GM21528 (cell line): ENCODE measurements around the gene DNAH1.
"Not testable (repeated sequence)": the region's sequence is repeated elsewhere in the genome, so short reads cannot be mapped to it uniquely, and the experiment has no call there.

Source experiments
- ATAC-seq: cut with Tn5 transposase; IDR thresholded peaks from one replicate; pipeline ENCODE4 v1.9.1; 2021; ENCODE audit warnings: mild to moderate bottlenecking, moderate library complexity; ENCODE audit not compliant: unreplicated experiment, low FRiP score

The DNAH1 gene

DNA sequence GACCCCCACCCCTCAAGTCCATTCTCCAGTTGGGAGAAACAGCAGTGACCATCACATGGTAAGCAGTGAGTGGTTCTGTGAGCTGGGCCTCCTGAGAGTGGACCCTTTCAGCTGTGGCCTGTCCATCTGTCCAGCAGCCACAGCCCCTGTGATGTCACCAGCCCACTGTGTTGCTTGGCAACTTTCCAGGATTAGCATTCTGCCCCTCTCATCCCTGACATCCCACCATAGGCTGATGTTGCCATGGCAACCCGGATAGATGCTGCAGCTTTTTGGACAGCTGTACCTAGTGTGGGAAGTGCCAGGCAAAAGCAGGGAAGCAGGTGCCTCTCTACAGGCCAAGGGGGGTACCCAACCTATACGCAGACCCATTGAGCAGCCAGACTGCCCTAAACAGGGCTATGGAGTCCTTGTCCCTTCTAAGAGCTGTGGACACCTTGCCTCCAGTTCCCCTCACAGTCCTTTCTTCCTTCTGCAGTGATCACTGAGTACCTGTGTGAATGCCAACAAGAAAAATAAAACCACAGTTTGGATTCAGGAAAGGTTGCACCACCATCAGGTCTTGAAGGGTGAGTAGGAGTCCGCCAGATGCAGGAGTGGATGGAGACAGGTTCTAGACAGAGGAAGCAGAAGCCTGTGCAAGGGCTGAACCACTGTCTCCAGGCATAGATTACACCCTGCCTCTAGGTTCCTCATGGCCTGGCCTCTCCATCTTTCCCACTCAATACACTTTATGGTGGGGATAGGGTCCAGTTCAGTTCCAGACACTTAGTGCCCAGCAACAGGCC, at the start of gene DNAH1:
TSS of gene DNAH1 (plus strand) at position 343 of the 788 bp plus-strand sequence. CDS start 6,124 bp downstream, outside the sequence.
- no peak for ATAC-seq

DNA sequence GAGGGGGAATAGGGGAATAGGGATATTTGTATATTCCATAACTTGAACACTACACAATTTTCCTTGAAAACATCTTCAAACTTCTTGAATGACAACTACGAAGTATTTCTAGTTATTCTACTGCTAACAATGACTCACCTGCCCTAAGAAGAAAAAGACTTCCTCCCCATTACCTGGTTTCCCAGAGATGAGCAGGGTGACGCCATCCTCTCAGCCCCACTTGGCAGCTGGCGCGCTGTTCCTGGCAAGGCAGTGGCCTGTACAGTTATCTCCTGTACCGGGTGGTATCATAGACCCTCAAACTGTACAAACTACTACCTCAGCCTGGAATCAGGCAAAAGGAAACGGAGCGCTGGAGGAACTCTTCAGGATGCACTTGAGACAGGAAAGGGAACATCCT, 48.1 kb upstream of the DNAH1 start:
- ATAC-seq, result no peak

DNA sequence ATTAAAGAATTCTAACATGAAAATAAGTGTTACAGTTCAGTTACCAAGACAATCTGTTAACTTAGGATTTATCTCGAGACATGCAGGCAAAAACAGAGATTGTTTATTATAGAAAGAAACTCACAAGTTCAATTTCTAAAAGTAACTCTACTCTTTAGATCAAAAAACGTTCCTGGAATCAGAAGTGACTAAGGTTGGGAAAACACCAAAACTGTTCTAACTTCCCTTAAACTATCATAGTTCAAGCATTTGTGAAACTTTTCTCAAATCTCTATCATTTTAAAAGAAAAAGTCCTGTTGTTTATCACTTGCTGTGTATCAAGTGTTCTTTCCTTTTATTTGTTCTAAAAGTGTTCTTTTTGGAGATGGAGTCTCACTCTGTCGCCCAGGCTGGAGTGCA, 46.3 kb upstream of the DNAH1 start:
- ATAC-seq, result no peak

DNA sequence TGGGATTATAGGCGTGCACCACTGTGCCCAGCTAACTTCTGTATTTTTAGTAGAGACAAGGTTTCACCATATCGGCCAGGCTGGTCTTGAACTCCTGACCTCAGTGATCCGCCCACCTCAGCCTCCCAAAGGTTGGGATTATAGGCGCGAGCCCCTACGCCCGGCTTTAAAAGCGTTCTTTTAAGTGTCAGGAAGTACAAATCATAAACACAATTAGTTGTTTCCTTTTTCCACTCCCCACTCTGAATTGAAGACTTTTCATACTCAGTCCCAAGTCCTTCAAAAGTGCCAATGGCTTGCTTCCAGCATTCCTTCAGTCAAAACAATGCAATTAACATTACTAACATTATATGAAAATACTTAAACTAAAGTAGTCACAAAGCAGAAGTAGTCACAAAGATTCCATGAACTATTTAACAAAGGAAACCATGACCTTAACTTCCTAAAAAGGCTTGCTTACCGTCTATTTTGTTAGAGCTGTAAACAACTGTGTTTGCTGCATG, 45.8 kb upstream of the DNAH1 start:
- no peak for ATAC-seq

DNA sequence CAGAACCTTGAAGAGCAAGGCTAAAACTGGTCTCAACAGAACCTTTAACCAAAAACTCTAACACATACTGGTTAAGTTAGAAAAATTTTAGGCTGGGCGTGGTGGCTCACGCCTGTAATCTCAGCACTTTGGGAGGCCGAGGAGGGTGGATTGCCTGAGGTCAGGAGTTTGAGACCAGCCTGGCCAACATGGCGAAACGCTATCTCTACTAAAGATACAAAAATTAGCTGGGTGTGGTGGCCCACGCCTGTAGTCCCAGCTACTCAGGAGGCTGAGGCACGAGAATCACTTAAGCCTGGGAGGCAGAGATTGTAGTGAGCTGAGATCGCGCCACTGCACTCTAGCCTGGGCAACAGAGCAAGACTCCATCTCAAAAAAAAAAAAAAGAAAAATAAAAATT, 43.9 kb upstream of the DNAH1 start:
- not testable (repeated sequence) for ATAC-seq

DNA sequence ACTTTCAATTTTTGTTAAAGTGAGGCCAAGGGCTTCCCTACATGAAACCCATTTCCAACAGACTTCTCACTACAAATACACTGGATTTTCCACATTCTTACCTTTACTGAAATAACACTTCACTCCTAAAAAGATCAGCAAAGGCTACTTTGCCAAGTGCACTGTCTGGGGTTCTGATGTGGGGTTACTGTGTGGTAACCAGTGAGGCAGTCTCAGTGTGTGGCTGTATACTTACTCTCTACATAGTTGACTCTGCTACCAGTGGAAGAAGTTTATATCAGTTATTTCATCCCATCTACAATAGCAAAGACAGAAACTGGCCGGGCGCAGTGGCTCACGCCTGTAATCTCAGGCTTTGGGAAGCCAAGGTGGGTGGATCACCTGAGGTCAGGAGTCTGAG, 43.3 kb upstream of the DNAH1 start:
- ATAC-seq, result no peak

DNA sequence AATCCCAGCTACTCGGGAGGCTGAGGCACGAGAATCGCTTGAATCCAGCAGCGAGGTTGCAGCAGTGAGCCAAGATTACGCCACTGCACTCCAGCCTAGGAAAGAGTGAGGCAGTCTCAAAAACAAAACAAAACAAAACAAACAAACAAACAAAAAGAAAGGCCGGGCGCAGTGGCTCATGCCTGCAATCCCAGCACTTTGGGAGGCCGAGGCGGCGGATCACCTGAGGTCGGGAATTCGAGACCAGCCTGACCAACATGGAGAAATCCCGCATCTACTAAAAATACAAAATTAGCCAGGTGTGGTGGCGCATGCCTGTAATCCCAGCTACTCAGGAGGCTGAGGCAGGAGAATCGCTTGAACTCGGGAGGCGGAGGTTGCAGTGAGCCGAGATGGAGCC, 41.3 kb upstream of the DNAH1 start:
- ATAC-seq, result not testable (repeated sequence)

DNA sequence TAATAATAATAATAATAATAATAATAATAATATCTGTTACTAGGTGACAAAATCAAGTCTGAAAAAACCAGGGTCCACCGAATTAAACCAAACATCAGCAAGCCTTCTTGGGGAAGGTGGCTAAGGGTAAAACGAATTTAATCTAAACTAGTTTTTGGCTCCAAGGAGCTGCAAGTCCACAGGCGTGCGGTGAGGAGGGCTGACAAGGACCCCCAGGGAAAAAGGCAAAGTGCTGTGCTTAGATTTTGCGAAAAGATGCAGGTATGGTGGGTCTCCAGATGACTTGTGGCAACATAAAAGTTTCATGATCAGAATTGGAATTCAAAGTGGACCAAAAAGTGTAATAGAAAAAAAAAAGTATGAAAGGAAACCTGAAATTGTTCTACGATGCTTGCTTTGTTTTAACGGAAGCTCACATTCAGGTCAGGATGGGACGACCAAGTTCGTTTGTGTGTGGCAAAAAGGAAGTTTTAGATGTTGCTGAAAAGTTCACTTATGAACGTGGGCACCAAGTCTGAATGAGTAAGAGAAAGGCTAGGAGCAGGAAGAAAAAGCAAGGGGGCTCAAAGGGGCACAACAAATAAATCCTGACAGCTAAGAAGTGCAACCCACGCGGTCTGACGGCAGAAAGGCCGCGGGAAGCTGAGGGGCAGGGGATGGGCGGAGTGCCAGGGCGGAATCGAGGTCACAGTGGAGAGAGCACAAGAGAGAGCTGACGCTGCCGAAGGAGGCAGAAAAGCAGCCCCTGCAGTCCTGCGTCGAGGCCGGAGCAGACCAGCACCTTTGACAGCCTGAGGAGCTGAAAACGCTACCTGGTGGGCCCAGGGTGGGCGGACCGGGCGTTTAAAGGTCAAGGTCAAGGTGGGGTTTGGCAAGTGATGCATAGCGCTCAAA, 38.8 kb upstream of the DNAH1 start:
- peak; percentile 36 for ATAC-seq

DNA sequence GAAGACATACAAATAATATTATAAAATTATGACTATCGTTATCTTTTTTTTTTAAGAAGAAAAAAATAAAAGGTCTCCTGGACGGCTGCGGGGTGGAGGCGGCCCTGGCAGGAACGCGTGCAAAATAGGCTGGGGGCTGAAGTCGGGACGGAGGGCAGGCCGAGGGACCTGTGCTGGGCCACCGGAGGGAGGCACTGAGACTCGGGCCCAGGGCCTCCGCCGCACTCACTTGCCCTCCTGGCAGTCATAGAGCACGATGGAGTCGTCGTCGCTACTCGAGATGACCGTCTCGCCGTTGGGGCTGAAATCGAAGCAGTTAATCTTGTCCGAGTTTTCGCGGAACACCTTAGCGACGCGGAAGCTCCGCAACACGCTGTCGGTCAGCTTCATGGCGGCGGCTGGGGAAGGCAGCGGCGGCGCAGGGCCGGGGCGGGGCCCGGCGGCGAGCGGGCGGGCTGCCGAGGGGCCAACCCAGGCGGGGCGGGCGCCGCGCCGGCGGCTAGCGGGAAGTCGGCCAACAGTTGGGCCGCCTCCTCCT, 38.1 kb upstream of the DNAH1 start:
- peak; percentile 71 for ATAC-seq

DNA sequence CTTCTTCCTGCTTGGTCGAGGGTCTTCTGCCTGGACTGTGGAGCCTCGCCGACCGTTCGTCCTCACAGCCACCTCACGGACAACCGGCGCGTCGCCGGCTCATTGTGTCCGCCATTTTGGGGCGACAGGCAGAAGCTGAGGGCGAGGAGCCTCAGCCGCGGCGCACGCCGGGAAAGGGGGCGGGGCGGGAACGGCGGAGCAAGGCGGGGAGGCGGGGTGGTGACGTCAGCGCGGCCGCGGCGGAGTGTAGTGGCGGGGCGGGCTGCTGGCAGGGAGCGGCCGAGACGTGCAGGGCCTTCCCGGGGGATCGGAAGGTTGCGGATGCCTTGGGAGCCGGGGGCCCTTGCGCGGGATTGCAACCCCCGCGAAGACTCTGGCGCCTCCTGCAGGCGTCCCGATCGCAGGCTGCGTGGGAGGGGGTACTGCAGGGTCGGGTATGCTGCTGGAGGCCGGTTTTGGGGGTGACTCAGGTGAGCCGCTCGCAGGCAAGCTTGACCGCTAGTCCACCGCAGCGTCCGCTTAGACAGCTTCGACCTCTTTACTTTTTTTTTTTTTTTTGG, 37.5 kb upstream of the DNAH1 start, which contains the start of gene WDR82:
TSS of gene WDR82 (minus strand) at position 140 of the 560 bp plus-strand sequence. CDS start 288 bp downstream, outside the sequence.
- ATAC-seq, result peak; percentile 79

DNA sequence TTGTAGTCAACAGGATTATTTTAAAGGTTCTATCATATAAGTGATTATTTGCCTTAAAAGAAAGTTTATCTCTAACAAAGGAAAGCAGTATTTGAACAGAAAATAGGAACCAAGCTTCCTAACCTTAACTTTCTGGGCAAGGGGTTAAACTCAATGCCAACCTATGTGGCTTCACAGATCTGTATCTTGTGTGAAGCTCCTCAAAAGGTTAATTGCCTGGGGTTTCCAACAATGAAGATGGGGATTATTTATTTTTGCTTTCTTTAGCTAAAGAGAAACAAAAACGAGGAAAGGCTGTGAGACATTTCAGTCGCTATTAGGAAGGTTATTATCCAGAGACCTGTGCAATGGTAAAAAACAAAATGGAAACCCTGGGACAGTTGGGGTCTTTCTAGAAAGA, 36.5 kb upstream of the DNAH1 start:
- ATAC-seq, result no peak

DNA sequence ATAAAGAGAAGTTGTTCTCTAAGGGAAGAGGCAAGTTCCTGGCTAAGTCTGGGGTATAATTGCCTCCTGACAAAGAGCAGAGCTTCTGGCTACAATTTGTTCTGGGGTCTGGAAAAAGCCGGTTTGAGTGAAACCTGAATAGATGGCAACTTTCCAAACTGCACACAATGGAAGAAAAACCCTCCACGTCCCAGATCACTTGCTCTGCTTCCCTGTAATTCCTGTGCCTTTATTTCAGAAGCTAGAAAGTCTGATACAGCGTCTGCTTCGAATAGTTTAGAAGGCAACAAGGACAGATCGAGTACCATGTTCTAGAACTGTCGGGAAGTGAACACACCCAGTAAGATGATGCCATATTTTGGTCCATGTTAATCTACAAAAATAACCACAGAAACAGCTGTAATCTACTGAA, 36.1 kb upstream of the DNAH1 start:
- ATAC-seq, result no peak

DNA sequence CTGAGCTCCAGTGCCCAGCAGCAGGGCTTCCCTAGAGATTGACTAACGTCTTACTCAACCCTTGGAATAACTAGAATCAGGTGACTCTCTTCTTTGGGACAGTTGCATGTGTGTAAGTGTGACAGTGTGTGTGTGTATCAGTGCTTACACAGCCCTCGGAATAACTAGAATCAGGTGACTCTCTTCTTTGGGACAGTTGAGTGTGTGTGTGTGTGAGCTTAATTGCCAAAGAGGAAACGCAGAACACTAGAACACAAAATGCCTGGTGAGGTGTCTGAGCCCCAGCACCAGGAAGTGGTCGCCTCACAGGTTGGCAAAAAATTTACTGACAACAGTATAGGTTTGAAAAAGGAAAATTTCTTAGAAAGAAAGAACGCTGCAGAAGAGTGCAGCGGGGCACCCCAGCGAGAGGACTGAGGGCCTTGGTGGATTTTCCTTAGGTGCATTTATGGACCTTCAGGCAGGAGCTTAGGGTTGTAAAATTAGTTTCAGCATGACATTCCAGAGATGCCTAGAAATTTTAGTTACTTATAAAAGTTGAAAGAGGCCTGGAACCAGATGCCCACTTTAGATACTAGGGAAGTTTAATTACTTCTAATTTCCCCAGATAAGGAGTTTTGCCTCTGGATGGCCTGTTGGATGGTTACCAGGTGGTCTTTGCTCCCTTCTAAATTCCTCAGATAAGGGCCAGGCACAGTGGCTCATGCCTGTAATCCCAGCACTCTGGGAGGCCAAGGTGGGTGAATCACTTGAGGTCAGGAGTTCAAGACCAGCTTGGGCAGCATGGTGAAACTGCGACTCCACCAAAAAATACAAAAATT, 33.9 kb upstream of the DNAH1 start:
- ATAC-seq, result no peak

DNA sequence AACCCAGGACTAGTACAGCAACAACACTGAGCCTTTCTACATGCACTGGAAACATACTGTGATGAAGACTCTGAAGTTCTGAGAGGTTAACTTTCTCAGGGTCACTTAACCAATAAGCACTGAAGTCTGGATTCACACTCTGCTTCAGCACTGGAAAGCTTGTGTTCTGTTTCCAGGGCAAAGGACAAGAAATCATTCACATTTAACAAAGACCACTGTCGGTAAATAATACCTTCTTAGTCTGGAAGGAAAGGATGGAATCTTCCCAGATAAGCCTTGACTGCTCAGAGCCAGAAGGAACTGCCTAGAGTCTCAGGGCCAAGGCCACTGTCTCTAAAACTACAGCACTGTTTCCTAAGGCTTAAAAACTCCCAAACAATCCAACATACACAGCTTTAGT, 32.8 kb upstream of the DNAH1 start:
- no peak for ATAC-seq

DNA sequence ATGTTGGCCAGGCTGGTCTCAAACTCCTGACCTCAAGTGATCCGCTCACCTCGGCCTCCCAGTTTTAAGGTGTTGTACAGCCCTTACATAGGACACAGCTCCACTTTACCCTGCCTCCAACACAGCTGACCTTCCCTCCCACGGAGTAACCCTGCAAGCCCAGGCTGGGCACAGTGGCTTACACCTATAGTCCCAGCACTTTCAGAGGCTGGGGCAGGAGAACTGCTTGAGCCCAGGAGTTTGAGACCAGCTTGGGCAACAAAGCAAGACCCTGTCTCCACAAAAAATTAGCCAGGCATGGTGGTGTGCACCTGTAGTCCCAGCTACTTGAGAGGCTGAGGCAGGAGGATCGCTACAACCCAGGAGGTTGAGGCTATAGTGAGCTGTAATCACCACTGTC, 32.1 kb upstream of the DNAH1 start:
- not testable (repeated sequence) for ATAC-seq

DNA sequence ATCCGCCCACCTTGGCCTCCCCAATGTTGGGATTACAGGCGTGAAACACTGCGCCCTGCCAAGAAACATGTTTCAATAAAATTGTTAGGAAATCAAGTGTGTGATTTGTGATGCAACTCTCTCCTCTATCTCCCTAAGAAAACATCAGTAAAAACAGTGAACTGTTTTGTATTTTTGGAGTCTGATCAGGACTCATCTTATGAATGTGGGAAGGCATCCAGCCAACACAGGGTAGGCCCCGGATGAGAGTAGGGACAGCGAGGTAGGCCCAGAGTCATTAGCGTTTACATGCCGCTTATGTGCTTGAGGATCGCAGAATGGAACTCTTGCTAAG, 29.4 kb upstream of the DNAH1 start:
- ATAC-seq, result no peak

DNA sequence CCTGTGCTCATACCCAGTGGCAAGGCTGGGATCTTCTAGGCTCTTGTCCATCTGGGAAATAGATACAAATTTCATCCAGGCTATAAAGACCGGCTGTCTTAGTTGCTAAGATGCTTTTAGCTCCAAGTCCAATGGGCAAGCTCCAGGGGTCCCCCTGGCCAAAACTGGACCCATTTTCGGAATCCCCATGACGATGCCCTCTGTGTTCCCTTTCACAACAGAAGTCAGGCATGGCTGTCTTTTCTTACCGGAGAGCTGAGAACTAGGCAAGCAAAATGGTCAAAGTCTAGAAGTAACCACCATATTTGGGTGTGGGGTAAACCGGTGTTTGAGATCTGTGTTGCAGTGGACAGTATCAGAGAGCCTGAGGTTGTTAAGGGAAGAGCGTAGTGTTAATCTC, 27.4 kb upstream of the DNAH1 start:
- ATAC-seq, result no peak

DNA sequence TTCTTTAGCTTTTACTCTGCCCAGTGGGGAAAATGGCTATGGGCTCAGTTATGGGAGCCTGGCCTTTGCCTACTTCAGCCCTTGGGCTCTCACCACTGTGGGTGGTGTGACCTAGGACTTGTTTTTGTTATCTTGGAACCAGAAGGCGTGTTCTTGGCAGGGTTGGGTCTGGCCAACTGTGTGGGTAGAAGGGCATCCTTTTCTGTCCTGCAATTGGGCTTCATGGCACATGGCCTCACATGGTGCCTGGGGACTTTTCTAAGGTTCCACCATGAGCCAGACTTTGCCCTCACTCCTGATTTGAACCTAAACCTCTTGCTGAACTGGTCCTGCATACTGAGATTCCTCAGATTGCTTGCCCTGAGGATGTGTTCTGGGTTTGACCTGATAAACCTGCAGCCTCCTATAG, 26.8 kb upstream of the DNAH1 start:
- no peak for ATAC-seq

DNA sequence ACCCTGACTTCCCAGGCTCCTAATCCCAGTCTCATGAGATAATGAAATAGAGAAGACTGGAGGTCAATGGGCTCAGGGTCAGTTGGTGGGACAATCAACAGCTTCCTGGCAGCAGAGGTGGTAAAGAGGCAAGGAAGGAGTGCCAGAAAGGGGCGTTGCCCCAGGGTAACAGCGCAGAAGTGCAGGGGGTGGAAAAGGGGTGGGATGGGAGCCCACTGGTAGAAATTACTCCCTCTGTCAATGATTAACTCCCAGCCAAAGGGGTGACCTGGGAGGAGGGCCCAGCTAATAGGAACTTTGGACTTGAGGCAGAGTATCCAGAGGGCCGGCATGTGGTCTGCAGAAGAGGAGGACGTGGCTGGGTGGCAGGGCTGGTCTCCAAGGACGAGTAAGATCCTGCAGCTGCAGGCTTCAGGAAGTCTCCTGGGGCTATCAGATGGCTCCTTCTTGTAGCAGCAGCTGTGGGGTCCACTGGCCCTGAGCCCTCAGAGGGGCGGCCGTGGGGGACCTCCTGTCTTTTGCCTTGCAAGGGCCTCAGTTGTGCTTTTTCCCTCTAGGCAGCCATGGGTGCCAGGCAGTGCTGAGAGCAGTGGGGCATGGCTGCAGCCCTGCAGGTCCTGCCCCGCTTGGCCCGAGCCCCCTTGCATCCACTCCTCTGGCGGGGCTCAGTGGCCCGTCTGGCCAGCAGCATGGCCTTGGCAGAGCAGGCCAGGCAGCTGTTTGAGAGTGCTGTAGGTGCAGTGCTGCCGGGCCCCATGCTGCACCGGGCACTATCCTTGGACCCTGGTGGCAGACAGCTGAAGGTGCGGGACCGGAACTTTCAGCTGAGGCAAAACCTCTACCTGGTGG, 26.1 kb upstream of the DNAH1 start:
- ATAC-seq, result no peak
